Neutrophil (primary cell): Measurements from ENCODE around the gene CRIP1.
A peak's percentile ranks its signal among the peaks of the same experiment; 100 is the strongest.

Source experiments
- H3K27ac ChIP-seq: fragments of 200-600 bp; sonication (generic); 2 replicates; pipeline ENCODE4 v1.5.1; 2016; ENCODE audit warnings: mild to moderate bottlenecking, moderate library complexity
- H3K27me3 ChIP-seq: fragments of 200-600 bp; sonication (generic); 2 replicates; pipeline ENCODE4 v1.6.0; 2016; ENCODE audit warnings: mild to moderate bottlenecking
- H3K36me3 ChIP-seq: fragments of 200-600 bp; sonication (generic); 2 replicates; pipeline ENCODE4 v1.5.1; 2017
- H3K4me1 ChIP-seq, 2 experiments: fragments of 200-600 bp in 1 of 2; sonication (generic) in 1 of 2; 1 replicate in 1 of 2; 2 replicates in 1 of 2; pipeline versions ENCODE4 v1.5.1 to v1.6.1; 2013 to 2016; ENCODE audit warnings: low read depth in 1 of 2, low read length in 1 of 2, mild to moderate bottlenecking in 1 of 2, moderate library complexity in 1 of 2; ENCODE audit not compliant: control insufficient read depth in 1 of 2, insufficient read depth in 1 of 2
- H3K4me3 ChIP-seq, 2 experiments: fragments of 200-600 bp in 1 of 2; sonication (generic) in 1 of 2; 1 replicate in 1 of 2; 2 replicates in 1 of 2; pipeline ENCODE4 v1.5.1; 2013 to 2016; ENCODE audit warnings: low read depth in 1 of 2, low read length in 1 of 2, mild to moderate bottlenecking in 1 of 2, moderate library complexity in 1 of 2
- H3K9me3 ChIP-seq: fragments of 200-600 bp; sonication (generic); 2 replicates; pipeline ENCODE4 v1.5.1; 2016
- CTCF ChIP-seq: fragments of 200-600 bp; sonication (generic); IDR thresholded peaks from 2 replicates; pipeline ENCODE4 v1.5.1; 2016; ENCODE audit warnings: antibody characterized with exemption

Gene CRIP1

GRCh38 chr14:105475269-105476096 is 11.2 kb upstream of the CRIP1 start:
- no peak overlapping the region for H3K27ac ChIP-seq
- peaks cover 9 to 17% of the 10 kb centered on the region in 2 experiments for H3K4me1 ChIP-seq
- no peak for TF ChIP-seq CTCF
- H3K36me3 ChIP-seq: no peaks in the 10 kb centered on the region
- H3K27me3 ChIP-seq: peaks cover 87% of the 10 kb centered on the region
- H3K4me3 ChIP-seq: peak overlapping the region in 1 of 2 experiments; percentile 35
- H3K9me3 ChIP-seq: no peaks in the 10 kb centered on the region

GRCh38 chr14:105476097-105476830 is 10.4 kb upstream of the CRIP1 start:
- Histone ChIP-seq H3K4me3 (no peak overlapping the region), H3K27me3 (peaks cover 95% of the 10 kb centered on the region), H3K9me3 (no peaks in the 10 kb centered on the region), H3K27ac (no peak overlapping the region), H3K36me3 (no peaks in the 10 kb centered on the region), H3K4me1 (peaks cover 14 to 24% of the 10 kb centered on the region in 2 experiments)
- TF ChIP-seq CTCF: no peak

- Histone ChIP-seq H3K4me3 (no peak overlapping the region), H3K27me3 (peaks cover 99% of the 10 kb centered on the region), H3K4me1 (peaks cover 19 to 32% of the 10 kb centered on the region in 2 experiments), H3K9me3 (no peaks in the 10 kb centered on the region), H3K27ac (no peak overlapping the region), H3K36me3 (no peaks in the 10 kb centered on the region)
- TF ChIP-seq CTCF: no peak
Measured at GRCh38 chr14:105476831-105477659, 9.6 kb upstream of the CRIP1 start.

GRCh38 chr14:105477660-105478397 is 8.9 kb upstream of the CRIP1 start:
- Histone ChIP-seq H3K36me3 (no peaks in the 10 kb centered on the region), H3K9me3 (no peaks in the 10 kb centered on the region), H3K27ac (no peak overlapping the region), H3K4me1 (peaks cover 23 to 34% of the 10 kb centered on the region in 2 experiments), H3K27me3 (peaks cover 99% of the 10 kb centered on the region), H3K4me3 (no peak overlapping the region)
- no peak for TF ChIP-seq CTCF
